ENCODE data around the gene INCENP. TPM values are rescaled to one million over a fixed set of nuclear protein-coding genes. Genes with fewer than 3 reads are reported as not detected.
"Not testable (repeated sequence)": the region's sequence is repeated elsewhere in the genome, so short reads cannot be mapped to it uniquely, and the experiment has no call there.

The INCENP gene
- total and polyA plus RNA-seq, 2 donors (not counting 1 experiment from before 2014, with no cell fraction given) = 8.9 to 37.8 TPM

DNA sequence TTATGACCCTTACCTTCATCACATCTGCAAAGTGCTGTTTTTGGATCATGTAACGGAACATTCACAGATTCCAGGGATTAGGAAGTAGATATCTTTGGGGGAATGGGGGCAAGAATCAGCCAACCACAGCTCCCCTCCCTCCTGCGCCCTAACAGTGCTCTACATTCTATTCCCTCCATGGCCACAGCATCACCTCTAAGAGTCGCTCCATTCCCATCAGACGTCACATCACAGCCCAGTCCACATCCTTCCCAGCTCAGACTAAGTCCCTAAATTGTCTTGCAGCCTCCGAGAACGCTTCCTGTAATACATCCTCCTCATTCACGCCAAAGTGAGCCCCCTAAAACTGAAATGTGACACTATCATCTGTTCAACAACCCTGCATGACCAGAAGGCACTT, 72.1 kb downstream of the INCENP start:
- ChIA-PET CTCF (no interaction called here), POLR2A (no interaction called here)
- Histone ChIP-seq H3K4me1 (ENCODE audit: control insufficient read depth in 2 of 2, insufficient read depth in 2 of 2, low read length in 2 of 2) (no peaks in the 10 kb centered on the region), H3K27me3 (replicated peaks in 1 of 4; ENCODE audit: control extremely low read depth in 1 of 4, control insufficient read depth in 3 of 4, insufficient read depth in 4 of 4, low read length in 3 of 4) (peaks cover 0 to 18% (median 2%) of the 10 kb centered on the region in 4 experiments), H3K4me3 (ENCODE audit: control extremely low read depth in 1 of 5, extremely low read depth in 1 of 5, insufficient read depth in 1 of 5, low read depth in 2 of 5, low read length in 4 of 5) (no peak overlapping the region), H3K27ac (ENCODE audit: low read length in 2 of 2) (no peak overlapping the region), H3K4me2 (replicated peaks; ENCODE audit: low read depth, low read length, poor library complexity, severe bottlenecking) (no peak overlapping the region), H3K9me3 (ENCODE audit: control extremely low read depth in 1 of 3, control insufficient read depth in 2 of 3, insufficient read depth in 1 of 3, low read length in 2 of 3) (no peaks in the 10 kb centered on the region), H2AFZ (ENCODE audit: insufficient read depth, low read depth, low read length, poor library complexity, severe bottlenecking) (no peak overlapping the region), H3K36me3 (replicated peaks in 1 of 2; ENCODE audit: control extremely low read depth in 1 of 2, control insufficient read depth in 1 of 2, extremely low read depth in 1 of 2, insufficient read depth in 2 of 2, low read length in 1 of 2) (no peaks in the 10 kb centered on the region), H3K9ac (ENCODE audit: low read length) (no peak overlapping the region), H3K79me2 (ENCODE audit: control insufficient read depth, insufficient read depth, low read length) (no peaks in the 10 kb centered on the region), H4K20me1 (ENCODE audit: control insufficient read depth, insufficient read depth, low read length, poor library complexity, severe bottlenecking) (no peaks in the 10 kb centered on the region)
- TF ChIP-seq, protein P1, sequence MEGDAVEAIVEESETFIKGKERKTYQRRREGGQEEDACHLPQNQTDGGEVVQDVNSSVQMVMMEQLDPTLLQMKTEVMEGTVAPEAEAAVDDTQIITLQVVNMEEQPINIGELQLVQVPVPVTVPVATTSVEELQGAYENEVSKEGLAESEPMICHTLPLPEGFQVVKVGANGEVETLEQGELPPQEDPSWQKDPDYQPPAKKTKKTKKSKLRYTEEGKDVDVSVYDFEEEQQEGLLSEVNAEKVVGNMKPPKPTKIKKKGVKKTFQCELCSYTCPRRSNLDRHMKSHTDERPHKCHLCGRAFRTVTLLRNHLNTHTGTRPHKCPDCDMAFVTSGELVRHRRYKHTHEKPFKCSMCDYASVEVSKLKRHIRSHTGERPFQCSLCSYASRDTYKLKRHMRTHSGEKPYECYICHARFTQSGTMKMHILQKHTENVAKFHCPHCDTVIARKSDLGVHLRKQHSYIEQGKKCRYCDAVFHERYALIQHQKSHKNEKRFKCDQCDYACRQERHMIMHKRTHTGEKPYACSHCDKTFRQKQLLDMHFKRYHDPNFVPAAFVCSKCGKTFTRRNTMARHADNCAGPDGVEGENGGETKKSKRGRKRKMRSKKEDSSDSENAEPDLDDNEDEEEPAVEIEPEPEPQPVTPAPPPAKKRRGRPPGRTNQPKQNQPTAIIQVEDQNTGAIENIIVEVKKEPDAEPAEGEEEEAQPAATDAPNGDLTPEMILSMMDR (IDR thresholded peaks at IDR 0.05) = no peak
- ATAC-seq (ENCODE audit: low read depth) (no peak), DNase-seq (no peak)
- intact Hi-C loops (cut with micrococcal nuclease) = no loop called here
- peaks cover 45% of the 10 kb centered on the region for H3K27me3 Mint-ChIP-seq
- WGBS (ENCODE audit: insufficient coverage) = 42% methylated on average over 5 of the region's 7 CpGs
- no peaks in the 10 kb centered on the region for H3K4me1 Mint-ChIP-seq
- H3K4me3 Mint-ChIP-seq = no peak overlapping the region
- no peaks in the 10 kb centered on the region for H3K9me3 Mint-ChIP-seq (ENCODE audit: insufficient read depth)
- no peak overlapping the region for H3K27ac Mint-ChIP-seq

DNA sequence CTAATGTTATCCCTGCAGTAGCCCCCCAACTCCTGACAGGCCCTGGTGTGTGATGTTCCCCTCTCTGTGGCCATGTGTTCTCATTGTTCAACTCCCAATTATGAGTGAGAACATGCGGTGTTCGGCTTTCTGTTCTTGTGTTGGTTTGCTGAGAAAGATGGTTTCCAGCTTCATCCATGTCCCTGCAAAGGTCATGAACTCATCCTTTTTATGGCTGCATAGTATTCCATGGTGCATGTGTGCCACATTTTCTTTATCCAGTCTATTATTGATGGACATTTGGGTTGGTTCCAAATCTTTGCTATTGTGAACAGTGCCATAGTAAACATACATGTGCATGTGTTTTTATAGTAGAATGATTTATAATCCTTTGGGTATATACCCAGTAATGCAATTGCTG, 73.6 kb downstream of the INCENP start:
- H3K4me2 ChIP-seq (replicated peaks; ENCODE audit: low read depth, low read length, poor library complexity, severe bottlenecking); H3K27ac ChIP-seq (ENCODE audit: low read length in 2 of 2); H2AFZ ChIP-seq (ENCODE audit: insufficient read depth, low read depth, low read length, poor library complexity, severe bottlenecking); H3K4me3 Mint-ChIP-seq; H3K36me3 ChIP-seq (replicated peaks in 1 of 2; ENCODE audit: control extremely low read depth in 1 of 2, control insufficient read depth in 1 of 2, extremely low read depth in 1 of 2, insufficient read depth in 2 of 2, low read length in 1 of 2); H3K9me3 ChIP-seq (ENCODE audit: control extremely low read depth in 1 of 3, control insufficient read depth in 2 of 3, insufficient read depth in 1 of 3, low read length in 2 of 3); H3K9me3 Mint-ChIP-seq (ENCODE audit: insufficient read depth); H3K4me3 ChIP-seq (ENCODE audit: control extremely low read depth in 1 of 5, extremely low read depth in 1 of 5, insufficient read depth in 1 of 5, low read depth in 2 of 5, low read length in 4 of 5); POLR2A ChIA-PET; H3K9ac ChIP-seq (ENCODE audit: low read length); CTCF ChIA-PET; H4K20me1 ChIP-seq (ENCODE audit: control insufficient read depth, insufficient read depth, low read length, poor library complexity, severe bottlenecking); H3K4me1 ChIP-seq (ENCODE audit: control insufficient read depth in 2 of 2, insufficient read depth in 2 of 2, low read length in 2 of 2); intact Hi-C loops (cut with micrococcal nuclease); H3K27ac Mint-ChIP-seq; H3K79me2 ChIP-seq (ENCODE audit: control insufficient read depth, insufficient read depth, low read length); DNase-seq; ATAC-seq (ENCODE audit: low read depth); H3K4me1 Mint-ChIP-seq: not testable (repeated sequence)
- WGBS (ENCODE audit: insufficient coverage) = no CpG with 5 or more reads among the region's 2 CpGs
- H3K27me3 Mint-ChIP-seq = peaks cover 53% of the 10 kb centered on the region
- peaks cover 0 to 16% (median 0%) of the 10 kb centered on the region in 4 experiments for H3K27me3 ChIP-seq (replicated peaks in 1 of 4; ENCODE audit: control extremely low read depth in 1 of 4, control insufficient read depth in 3 of 4, insufficient read depth in 4 of 4, low read length in 3 of 4)

Data from B cell (primary cell).